ENCODE results near the gene LIF. TPM values are rescaled to one million over a fixed set of nuclear protein-coding genes. Genes with fewer than 3 reads are reported as not detected.

The LIF gene
- total RNA-seq, 4 donors from 2014 or later: 0.30 to 0.84 (median 0.72) TPM

GRCh38 chr22:30208631-30209603 lies 37.6 kb downstream of the LIF start:
- peak; percentile 52 to 54 for DNase-seq (ENCODE audit: low spot score in 2 of 2)
- H3K27me3 ChIP-seq: no peaks in the 10 kb centered on the region
- H3K36me3 ChIP-seq: no peaks in the 10 kb centered on the region
- TF ChIP-seq POLR2A (IDR thresholded peaks at IDR 0.05) (no peak), EP300 (IDR thresholded peaks at IDR 0.05) (peak in 1 of 2 donors; percentile 59)
- TF ChIP-seq, protein P1, sequence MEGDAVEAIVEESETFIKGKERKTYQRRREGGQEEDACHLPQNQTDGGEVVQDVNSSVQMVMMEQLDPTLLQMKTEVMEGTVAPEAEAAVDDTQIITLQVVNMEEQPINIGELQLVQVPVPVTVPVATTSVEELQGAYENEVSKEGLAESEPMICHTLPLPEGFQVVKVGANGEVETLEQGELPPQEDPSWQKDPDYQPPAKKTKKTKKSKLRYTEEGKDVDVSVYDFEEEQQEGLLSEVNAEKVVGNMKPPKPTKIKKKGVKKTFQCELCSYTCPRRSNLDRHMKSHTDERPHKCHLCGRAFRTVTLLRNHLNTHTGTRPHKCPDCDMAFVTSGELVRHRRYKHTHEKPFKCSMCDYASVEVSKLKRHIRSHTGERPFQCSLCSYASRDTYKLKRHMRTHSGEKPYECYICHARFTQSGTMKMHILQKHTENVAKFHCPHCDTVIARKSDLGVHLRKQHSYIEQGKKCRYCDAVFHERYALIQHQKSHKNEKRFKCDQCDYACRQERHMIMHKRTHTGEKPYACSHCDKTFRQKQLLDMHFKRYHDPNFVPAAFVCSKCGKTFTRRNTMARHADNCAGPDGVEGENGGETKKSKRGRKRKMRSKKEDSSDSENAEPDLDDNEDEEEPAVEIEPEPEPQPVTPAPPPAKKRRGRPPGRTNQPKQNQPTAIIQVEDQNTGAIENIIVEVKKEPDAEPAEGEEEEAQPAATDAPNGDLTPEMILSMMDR (IDR thresholded peaks at IDR 0.05): peak in 1 of 5 experiments; percentile 8
- WGBS, 2 donors: 50 to 57% methylated on average over 26 of the region's 26 CpGs
- H3K27ac ChIP-seq: peak overlapping the region in 3 of 4 donors; percentile 51 to 84 (median 76)
- H3K4me1 ChIP-seq: peaks cover 0 to 84% (median 20%) of the 10 kb centered on the region in 4 donors
- H3K4me3 ChIP-seq: no peak overlapping the region
- no peaks in the 10 kb centered on the region for H3K9me3 ChIP-seq

DNA sequence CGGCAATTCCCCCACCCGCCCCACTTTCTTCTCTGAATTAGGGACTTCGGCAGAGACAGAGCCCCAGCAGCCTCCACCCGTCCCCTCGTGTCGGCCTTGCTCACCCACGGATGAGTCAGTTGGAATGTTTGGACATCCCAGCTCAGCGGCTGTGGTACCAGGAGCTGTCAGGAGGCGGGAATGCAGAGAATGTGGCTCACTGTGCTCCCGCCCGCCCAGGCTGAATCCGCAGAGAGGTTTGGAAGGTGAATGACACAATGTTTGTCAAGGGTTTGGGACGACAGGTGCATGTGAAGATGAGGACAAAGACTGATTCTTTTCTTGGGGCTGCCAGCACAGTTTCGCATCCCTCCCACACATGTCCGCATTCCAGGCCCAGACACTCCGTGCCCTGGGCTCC lies 39.6 kb downstream of the LIF start:
- peaks cover 0 to 86% (median 24%) of the 10 kb centered on the region in 4 donors for H3K4me1 ChIP-seq
- WGBS, 2 donors: 39 to 41% methylated on average over 16 of the region's 16 CpGs

DNA sequence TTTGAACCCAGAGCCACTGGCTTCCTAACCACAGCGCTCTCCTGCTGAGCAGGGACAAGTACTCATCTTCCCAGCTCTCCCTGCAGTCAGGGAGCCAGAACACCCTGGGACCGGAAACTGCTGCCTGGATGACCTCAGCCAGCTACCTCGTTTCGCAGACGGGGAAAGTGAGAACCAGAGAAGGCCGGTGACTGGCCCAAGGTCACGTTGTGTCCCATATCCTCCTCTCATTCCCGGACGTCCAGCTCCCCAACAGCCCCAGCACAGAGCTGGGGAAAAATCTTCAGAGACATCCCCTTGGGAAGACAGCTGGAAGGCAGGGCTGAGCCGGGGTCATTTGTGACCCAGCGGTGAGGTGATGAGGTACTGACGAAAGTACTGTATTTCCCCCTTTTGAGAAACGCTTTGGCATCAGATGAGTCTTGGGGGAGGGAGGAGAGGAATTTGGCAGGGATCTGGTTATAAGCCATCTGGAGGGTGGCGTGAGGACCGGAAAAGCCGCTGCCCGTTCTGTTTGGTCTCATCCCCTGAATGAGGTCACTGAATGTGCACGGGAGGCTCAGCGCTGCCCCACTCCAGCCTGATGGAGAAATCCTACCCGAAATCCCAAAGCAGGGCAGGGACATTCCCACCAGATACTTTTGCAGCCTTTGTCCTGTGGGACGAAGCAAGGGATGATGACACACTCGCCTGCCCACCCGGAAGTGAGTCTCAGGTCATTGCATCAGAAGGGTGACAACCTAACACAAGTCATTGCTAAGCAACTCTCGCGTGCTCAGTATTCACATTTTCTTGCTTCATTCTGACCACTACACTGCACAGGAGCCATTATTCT lies 41.1 kb downstream of the LIF start:
- DNase-seq (ENCODE audit: low spot score in 2 of 2): peak; percentile 35 to 53

More for the DNA sequence above, 39.6 kb downstream of the LIF start:
- H3K4me3 ChIP-seq: no peak overlapping the region
- H3K27ac ChIP-seq: peak overlapping the region in 2 of 4 donors; percentile 79 to 84
- peak in 1 of 2 donors; percentile 9 for TF ChIP-seq EP300 (IDR thresholded peaks at IDR 0.05)
- TF ChIP-seq, protein P1 (IDR thresholded peaks at IDR 0.05): no peak
- H3K27me3 ChIP-seq: no peaks in the 10 kb centered on the region
- no peaks in the 10 kb centered on the region for H3K9me3 ChIP-seq
- no peaks in the 10 kb centered on the region for H3K36me3 ChIP-seq
- peak in 1 of 2 donors; percentile 33 for DNase-seq (ENCODE audit: low spot score in 2 of 2)

DNA sequence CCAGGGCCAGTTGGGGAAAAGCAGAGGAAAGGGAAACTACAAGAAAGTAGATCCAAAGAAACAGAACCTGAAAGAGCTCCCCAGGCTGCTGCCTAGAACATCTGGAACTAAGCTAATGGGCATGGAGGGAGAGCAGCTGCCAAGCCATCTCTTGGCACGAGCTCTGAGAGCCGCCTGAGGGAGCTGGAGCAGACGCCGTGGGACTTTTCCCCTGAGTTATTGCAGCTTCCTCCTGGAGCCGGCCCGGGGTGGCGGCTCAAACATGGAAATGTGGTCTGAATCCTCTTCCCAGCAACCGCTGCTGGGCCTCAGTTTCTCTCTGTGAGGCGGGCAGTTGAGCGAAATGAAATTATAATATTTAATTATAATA lies 41.8 kb downstream of the LIF start:
- H3K27ac ChIP-seq: peak overlapping the region in 1 of 4 donors; percentile 84
- peaks cover 0 to 75% (median 24%) of the 10 kb centered on the region in 4 donors for H3K4me1 ChIP-seq
- no peaks in the 10 kb centered on the region for H3K9me3 ChIP-seq
- TF ChIP-seq, protein P1 (IDR thresholded peaks at IDR 0.05): no peak
- TF ChIP-seq POLR2A (IDR thresholded peaks at IDR 0.05) (no peak), EP300 (IDR thresholded peaks at IDR 0.05) (no peak)
- H3K36me3 ChIP-seq: no peaks in the 10 kb centered on the region
- H3K27me3 ChIP-seq: no peaks in the 10 kb centered on the region
- H3K4me3 ChIP-seq: no peak overlapping the region
- 51 to 61% methylated on average over 10 of the region's 10 CpGs for WGBS, 2 donors
- no peak for DNase-seq (ENCODE audit: low spot score in 2 of 2)

More for the DNA sequence above, 41.1 kb downstream of the LIF start:
- no peak overlapping the region for H3K4me3 ChIP-seq
- peak overlapping the region in 3 of 4 donors; percentile 41 to 84 (median 79) for H3K27ac ChIP-seq
- TF ChIP-seq EP300 (IDR thresholded peaks at IDR 0.05): peak in 1 of 2 donors; percentile 56
- TF ChIP-seq, protein P1 (IDR thresholded peaks at IDR 0.05): no peak
- TF ChIP-seq POLR2A (IDR thresholded peaks at IDR 0.05): no peak
- peaks cover 0 to 82% (median 24%) of the 10 kb centered on the region in 4 donors for H3K4me1 ChIP-seq
- no peaks in the 10 kb centered on the region for H3K36me3 ChIP-seq
- 67 to 76% methylated on average over 24 to 25 of the region's 25 CpGs for WGBS, 2 donors
- H3K27me3 ChIP-seq: no peaks in the 10 kb centered on the region
- H3K9me3 ChIP-seq: no peaks in the 10 kb centered on the region

Data from tibial nerve (tissue), 4 donors.